Measurements from ENCODE around the gene SFMBT1.
"Not testable (repeated sequence)": the region's sequence is repeated elsewhere in the genome, so short reads cannot be mapped to it uniquely, and the experiment has no call there.

DNA sequence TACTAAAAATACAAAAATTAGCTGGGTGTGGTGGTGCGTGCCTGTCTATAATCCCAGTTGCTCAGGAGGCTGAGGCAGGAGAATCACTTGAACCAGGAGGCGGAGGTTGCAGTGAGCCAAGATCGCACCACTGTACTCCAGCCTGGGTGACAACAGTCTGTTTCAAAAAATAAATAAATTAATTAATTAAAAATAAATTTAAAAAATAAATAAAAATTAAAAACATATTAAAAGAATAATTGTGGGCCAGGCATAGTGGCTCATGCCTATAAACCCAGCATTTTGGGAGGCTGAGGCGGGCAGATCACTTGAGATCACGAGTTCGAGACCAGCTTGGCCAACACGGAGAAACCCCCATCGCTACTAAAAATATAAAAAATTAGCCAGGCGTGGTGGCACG is 11.5 kb downstream of the SFMBT1 start:
- TF ChIP-seq, protein P1, sequence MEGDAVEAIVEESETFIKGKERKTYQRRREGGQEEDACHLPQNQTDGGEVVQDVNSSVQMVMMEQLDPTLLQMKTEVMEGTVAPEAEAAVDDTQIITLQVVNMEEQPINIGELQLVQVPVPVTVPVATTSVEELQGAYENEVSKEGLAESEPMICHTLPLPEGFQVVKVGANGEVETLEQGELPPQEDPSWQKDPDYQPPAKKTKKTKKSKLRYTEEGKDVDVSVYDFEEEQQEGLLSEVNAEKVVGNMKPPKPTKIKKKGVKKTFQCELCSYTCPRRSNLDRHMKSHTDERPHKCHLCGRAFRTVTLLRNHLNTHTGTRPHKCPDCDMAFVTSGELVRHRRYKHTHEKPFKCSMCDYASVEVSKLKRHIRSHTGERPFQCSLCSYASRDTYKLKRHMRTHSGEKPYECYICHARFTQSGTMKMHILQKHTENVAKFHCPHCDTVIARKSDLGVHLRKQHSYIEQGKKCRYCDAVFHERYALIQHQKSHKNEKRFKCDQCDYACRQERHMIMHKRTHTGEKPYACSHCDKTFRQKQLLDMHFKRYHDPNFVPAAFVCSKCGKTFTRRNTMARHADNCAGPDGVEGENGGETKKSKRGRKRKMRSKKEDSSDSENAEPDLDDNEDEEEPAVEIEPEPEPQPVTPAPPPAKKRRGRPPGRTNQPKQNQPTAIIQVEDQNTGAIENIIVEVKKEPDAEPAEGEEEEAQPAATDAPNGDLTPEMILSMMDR (IDR thresholded peaks at IDR 0.05) = not testable (repeated sequence)
- TF ChIP-seq EP300, POLR2A (IDR thresholded peaks at IDR 0.05): not testable (repeated sequence)
